GM12872 (cell line): Measurements from ENCODE around the gene LINC00305.
A peak's percentile ranks its signal among the peaks of the same experiment; 100 is the strongest.

Source experiments
- CTCF ChIP-seq: IDR thresholded peaks from 3 replicates; pipeline ENCODE4 v1.5.1; 2011; ENCODE audit warnings: low read depth, mild to moderate bottlenecking, low read length, moderate library complexity; ENCODE audit not compliant: insufficient read depth

Gene LINC00305

GRCh38 chr18:64073971-64074370 is 74.9 kb downstream of the LINC00305 start:
- TF ChIP-seq CTCF = no peak

GRCh38 chr18:64055019-64055418 is 93.9 kb downstream of the LINC00305 start:
- TF ChIP-seq CTCF = no peak

GRCh38 chr18:64053246-64053645 is 95.6 kb downstream of the LINC00305 start:
- TF ChIP-seq CTCF = no peak

GRCh38 chr18:64052772-64053171 is 96.1 kb downstream of the LINC00305 start:
- TF ChIP-seq CTCF = no peak

GRCh38 chr18:64044616-64045015 is 104.3 kb downstream of the LINC00305 start:
- no peak for TF ChIP-seq CTCF

GRCh38 chr18:64042728-64043358 is 106.0 kb downstream of the LINC00305 start:
- TF ChIP-seq CTCF = no peak

GRCh38 chr18:64037812-64038414 is 111.0 kb downstream of the LINC00305 start:
- peak; percentile 48 for TF ChIP-seq CTCF
